ENCODE measurements around the gene PNMA5.

Gene PNMA5

GRCh38 chrX:152958524-152959465 is 35.1 kb downstream of the PNMA5 start:
- FAIRE-seq: peak; percentile 85

- FAIRE-seq: no peak
Measured at GRCh38 chrX:152958047-152958446, 35.9 kb downstream of the PNMA5 start.

- no peak for FAIRE-seq
Measured at GRCh38 chrX:152950786-152951185, 43.1 kb downstream of the PNMA5 start.

- no peak for FAIRE-seq
Measured at GRCh38 chrX:152949114-152949513, 44.8 kb downstream of the PNMA5 start.

GRCh38 chrX:152946681-152947080 is 47.2 kb downstream of the PNMA5 start:
- no peak for FAIRE-seq

- FAIRE-seq: no peak
Measured at GRCh38 chrX:152945021-152945979, 48.6 kb downstream of the PNMA5 start.

GRCh38 chrX:152943826-152944225 is 50.1 kb downstream of the PNMA5 start:
- FAIRE-seq: no peak

GRCh38 chrX:152942077-152942442 is 51.9 kb downstream of the PNMA5 start:
- FAIRE-seq: no peak

- FAIRE-seq: peak; percentile 95
Measured at GRCh38 chrX:152941328-152942076, 52.4 kb downstream of the PNMA5 start.
